ENCODE results near the gene ZDHHC8. TPM values are rescaled to one million over a fixed set of nuclear protein-coding genes. Genes with fewer than 3 reads are reported as not detected.

The ZDHHC8 gene
- polyA plus RNA-seq, 2 of the 4 experiments (the other 2 are of a cell fraction) = 5.3 to 28.1 TPM

- no peak overlapping the region for H3K4me2 ChIP-seq
- ChIA-PET POLR2A (no interaction called here), CTCF (interaction anchor here (1.0 kb wide), 1 partner anchor 30 kb away, joined by 3 read pairs; no protein-coding TSS in a partner anchor)
- DNase-seq (ENCODE audit: low read depth in 1 of 2, low spot score in 1 of 2) (no peak), ATAC-seq (no peak), FAIRE-seq (no peak)
- H3K27ac ChIP-seq = no peak overlapping the region
- no peaks in the 10 kb centered on the region for H3K4me1 ChIP-seq
- H3K9me3 ChIP-seq = no peaks in the 10 kb centered on the region
- no peak overlapping the region for H3K4me3 ChIP-seq
- WGBS (ENCODE audit: missing lambda C conversion rate) = 78% methylated on average over 8 of the region's 15 CpGs
- TF ChIP-seq TFCP2L1 (CRISPR knock-in tag; IDR thresholded peaks at IDR 0.05) (no peak), PHF8 (IDR thresholded peaks at IDR 0.05; ENCODE audit: borderline replicate concordance, low read depth) (no peak), JUN (IDR thresholded peaks at IDR 0.05) (no peak), HEYL (CRISPR knock-in tag; IDR thresholded peaks at IDR 0.05) (no peak), POLR2AphosphoS2 (conservative IDR thresholded peaks at IDR 0.05; ENCODE audit: low read length) (no peak), FOSL2 (IDR thresholded peaks at IDR 0.05) (no peak), FOSL2 (CRISPR knock-in tag; IDR thresholded peaks at IDR 0.05) (no peak), ELK1 (IDR thresholded peaks at IDR 0.05; ENCODE audit: low read depth, low read length) (no peak)
- TF ChIP-seq, protein P1, sequence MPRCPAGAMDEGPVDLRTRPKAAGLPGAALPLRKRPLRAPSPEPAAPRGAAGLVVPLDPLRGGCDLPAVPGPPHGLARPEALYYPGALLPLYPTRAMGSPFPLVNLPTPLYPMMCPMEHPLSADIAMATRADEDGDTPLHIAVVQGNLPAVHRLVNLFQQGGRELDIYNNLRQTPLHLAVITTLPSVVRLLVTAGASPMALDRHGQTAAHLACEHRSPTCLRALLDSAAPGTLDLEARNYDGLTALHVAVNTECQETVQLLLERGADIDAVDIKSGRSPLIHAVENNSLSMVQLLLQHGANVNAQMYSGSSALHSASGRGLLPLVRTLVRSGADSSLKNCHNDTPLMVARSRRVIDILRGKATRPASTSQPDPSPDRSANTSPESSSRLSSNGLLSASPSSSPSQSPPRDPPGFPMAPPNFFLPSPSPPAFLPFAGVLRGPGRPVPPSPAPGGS (IDR thresholded peaks at IDR 0.05) = no peak
Measured at GRCh38 chr22:20127318-20127868, 4.2 kb upstream of the ZDHHC8 start.

GRCh38 chr22:20127869-20128618 is 3.6 kb upstream of the ZDHHC8 start:
- no peak for DNase-seq (ENCODE audit: low read depth in 1 of 2, low spot score in 1 of 2)
- TF ChIP-seq NR3C1 (IDR thresholded peaks at IDR 0.05) (no peak), RFX5 (IDR thresholded peaks at IDR 0.05) (no peak), CEBPB (IDR thresholded peaks at IDR 0.05) (no peak), ZNF302 (CRISPR knock-in tag; IDR thresholded peaks at IDR 0.05) (no peak), CTCF (IDR thresholded peaks at IDR 0.05) (no peak), PHF8 (IDR thresholded peaks at IDR 0.05; ENCODE audit: borderline replicate concordance, low read depth) (no peak), ZFP36 (IDR thresholded peaks at IDR 0.05; ENCODE audit: borderline replicate concordance, partially characterized antibody) (no peak), E2F6 (IDR thresholded peaks at IDR 0.05; ENCODE audit: borderline replicate concordance, low read depth) (no peak), TFCP2L1 (CRISPR knock-in tag; IDR thresholded peaks at IDR 0.05) (no peak), MYC (IDR thresholded peaks at IDR 0.05; ENCODE audit: borderline replicate concordance, low read length) (no peak), FOXS1 (CRISPR knock-in tag; IDR thresholded peaks at IDR 0.05) (no peak), FOSL2 (IDR thresholded peaks at IDR 0.05) (no peak), FOSL2 (CRISPR knock-in tag; IDR thresholded peaks at IDR 0.05) (no peak)
- FAIRE-seq = no peak
- no peak for ATAC-seq
- Histone ChIP-seq H3K4me3 (no peak overlapping the region), H3K4me2 (no peak overlapping the region), H3K27ac (no peak overlapping the region), H3K9me3 (no peaks in the 10 kb centered on the region), H3K4me1 (peaks cover 4% of the 10 kb centered on the region; the same call in 1 of the 3 replicates)
- 90% methylated on average over 11 of the region's 17 CpGs for WGBS (ENCODE audit: missing lambda C conversion rate)
- ChIA-PET POLR2A (no interaction called here), CTCF (interaction anchor here (1.0 to 1.2 kb wide), 3 partner anchors 10 to 158 kb away, joined by 3 to 4 read pairs (median 3); no protein-coding TSS in a partner anchor)

Data from A549 (cell line).